GM10248 (cell line): ENCODE results near the gene FKBP2.
A peak's percentile ranks its signal among the peaks of the same experiment; 100 is the strongest.
"Not testable (repeated sequence)": the region's sequence is repeated elsewhere in the genome, so short reads cannot be mapped to it uniquely, and the experiment has no call there.

ENCODE experiments used
- CTCF ChIA-PET: fragments of 300-600 bp; sonication (Branson Sonifier 250); formaldehyde crosslinking; extraction: SDS; loops from one replicate; lab custom pipeline; 2021; ENCODE audit warnings: antibody characterized with exemption; lab: Yijun Ruan, JAX
- POLR2A ChIA-PET: fragments of 350-650 bp; sonication (Branson Sonifier 250); formaldehyde crosslinking; extraction: SDS; loops from one replicate; lab custom pipeline; 2020; ENCODE audit warnings: antibody characterized with exemption; lab: Yijun Ruan, JAX
- DNase-seq: peaks from one replicate; pipeline ENCODE4 v3.0.0; 2012; ENCODE audit errors: extremely low spot score
- TF ChIP-seq, protein P1 (sequence below): IDR thresholded peaks from 2 replicates; pipeline ENCODE4 v1.5.1; 2012; ENCODE audit warnings: mild to moderate bottlenecking, low read depth; ENCODE audit errors: extremely low read depth, missing control alignments, control extremely low read depth

The FKBP2 gene

DNA sequence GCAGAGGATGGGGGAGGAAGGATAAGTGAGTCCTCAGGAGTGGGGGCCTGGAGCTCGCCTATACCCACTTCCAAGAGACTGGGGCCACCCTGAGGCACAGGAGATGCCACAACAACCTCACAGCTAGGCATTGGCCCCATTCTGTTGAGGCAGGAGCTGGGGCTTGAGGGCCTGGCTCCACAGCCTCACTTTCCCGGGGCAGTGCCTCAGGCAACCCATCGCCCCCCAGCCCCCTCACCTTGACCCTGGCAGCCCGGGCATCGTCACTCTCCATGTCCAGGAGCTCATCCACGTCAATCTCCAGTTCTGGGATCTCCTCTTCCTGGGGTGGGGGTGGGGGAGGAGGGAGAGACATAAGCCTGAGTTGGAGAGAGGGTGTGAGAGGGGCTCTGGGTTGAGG is 4.1 kb downstream of the FKBP2 start:
- DNase-seq: no peak
- TF ChIP-seq, protein P1, sequence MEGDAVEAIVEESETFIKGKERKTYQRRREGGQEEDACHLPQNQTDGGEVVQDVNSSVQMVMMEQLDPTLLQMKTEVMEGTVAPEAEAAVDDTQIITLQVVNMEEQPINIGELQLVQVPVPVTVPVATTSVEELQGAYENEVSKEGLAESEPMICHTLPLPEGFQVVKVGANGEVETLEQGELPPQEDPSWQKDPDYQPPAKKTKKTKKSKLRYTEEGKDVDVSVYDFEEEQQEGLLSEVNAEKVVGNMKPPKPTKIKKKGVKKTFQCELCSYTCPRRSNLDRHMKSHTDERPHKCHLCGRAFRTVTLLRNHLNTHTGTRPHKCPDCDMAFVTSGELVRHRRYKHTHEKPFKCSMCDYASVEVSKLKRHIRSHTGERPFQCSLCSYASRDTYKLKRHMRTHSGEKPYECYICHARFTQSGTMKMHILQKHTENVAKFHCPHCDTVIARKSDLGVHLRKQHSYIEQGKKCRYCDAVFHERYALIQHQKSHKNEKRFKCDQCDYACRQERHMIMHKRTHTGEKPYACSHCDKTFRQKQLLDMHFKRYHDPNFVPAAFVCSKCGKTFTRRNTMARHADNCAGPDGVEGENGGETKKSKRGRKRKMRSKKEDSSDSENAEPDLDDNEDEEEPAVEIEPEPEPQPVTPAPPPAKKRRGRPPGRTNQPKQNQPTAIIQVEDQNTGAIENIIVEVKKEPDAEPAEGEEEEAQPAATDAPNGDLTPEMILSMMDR: no peak
- CTCF ChIA-PET: interaction anchor here (0.9 to 3.7 kb wide), 10 partner anchors 8 to 87 kb away, joined by 3 to 26 read pairs (median 4); partner anchors contain the start of genes NUDT22 and TRPT1

GRCh38 chr11:64245401-64245796 is 4.5 kb downstream of the FKBP2 start:
- CTCF ChIA-PET: interaction anchor here (0.9 to 3.7 kb wide), 11 partner anchors 8 to 87 kb away, joined by 3 to 26 read pairs (median 5); partner anchors contain the start of genes NUDT22 and TRPT1
- no peak for DNase-seq
- TF ChIP-seq, protein P1: no peak
- POLR2A ChIA-PET: interaction anchor here (0.7 to 1.0 kb wide), 2 partner anchors 20 to 59 kb away, joined by 3 read pairs; partner anchors contain the start of gene STIP1

More for the DNA sequence above, 4.1 kb downstream of the FKBP2 start:
- POLR2A ChIA-PET: interaction anchor here (1.7 kb wide), 1 partner anchor 18 kb away, joined by 7 read pairs; no protein-coding TSS in a partner anchor

DNA sequence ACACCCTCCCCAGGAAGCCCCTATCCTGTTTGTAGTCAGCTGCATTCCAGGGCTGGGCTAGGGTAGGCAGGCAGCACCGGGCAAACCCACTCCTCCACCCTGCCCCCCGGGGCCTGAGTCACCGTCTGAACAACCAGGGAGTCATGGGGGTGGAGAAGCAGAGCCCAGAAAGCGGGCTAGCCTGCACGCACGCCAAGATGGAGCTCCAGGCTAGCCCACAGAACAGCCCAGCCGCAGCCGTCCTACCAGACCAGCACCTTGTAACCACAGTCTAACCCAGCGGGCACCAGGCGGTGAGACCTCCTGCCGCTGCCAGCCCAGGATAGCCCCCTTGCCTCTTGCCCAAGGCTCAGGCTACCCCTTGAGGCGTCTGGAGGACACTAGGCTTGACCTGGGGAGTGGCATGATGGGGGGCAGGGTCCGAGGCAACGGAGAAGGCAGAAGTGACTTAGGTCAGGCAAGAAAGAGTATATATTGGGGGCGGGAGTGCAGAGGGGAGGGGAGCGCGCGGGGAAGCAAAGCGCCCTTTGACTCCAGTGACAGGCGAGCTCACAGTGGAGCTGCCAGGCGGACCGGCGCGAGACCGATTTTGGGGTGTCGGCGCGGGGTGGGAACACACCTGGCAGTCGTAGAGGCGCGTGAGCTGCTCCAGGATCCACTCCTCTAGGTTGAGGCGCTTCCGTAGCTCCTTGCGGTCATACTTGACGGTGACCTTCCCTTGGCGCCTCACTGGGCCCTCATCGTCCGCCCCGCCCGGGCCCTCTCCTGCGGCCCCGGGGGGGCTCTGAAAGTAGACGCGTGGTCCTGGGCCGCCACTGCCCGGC is 5.1 kb downstream of the FKBP2 start:
- TF ChIP-seq, protein P1: no peak
- CTCF ChIA-PET: interaction anchor here (1.2 to 3.7 kb wide), 10 partner anchors 9 to 58 kb away, joined by 3 to 26 read pairs (median 6); partner anchors contain the start of genes NUDT22 and TRPT1
- POLR2A ChIA-PET: interaction anchor here (0.6 to 1.0 kb wide), 4 partner anchors 20 to 304 kb away, joined by 3 read pairs; partner anchors contain the start of gene STIP1
- DNase-seq: no peak

GRCh38 chr11:64246621-64246870 is 5.7 kb downstream of the FKBP2 start:
- ChIA-PET CTCF (interaction anchor here (0.8 to 3.7 kb wide), 7 partner anchors 9 to 57 kb away, joined by 3 to 26 read pairs (median 6); partner anchors contain the start of genes NUDT22 and TRPT1), POLR2A (interaction anchor here (0.6 to 0.7 kb wide), 3 partner anchors 66 to 304 kb away, joined by 3 read pairs; no protein-coding TSS in a partner anchor)
- DNase-seq: not testable (repeated sequence)

DNA sequence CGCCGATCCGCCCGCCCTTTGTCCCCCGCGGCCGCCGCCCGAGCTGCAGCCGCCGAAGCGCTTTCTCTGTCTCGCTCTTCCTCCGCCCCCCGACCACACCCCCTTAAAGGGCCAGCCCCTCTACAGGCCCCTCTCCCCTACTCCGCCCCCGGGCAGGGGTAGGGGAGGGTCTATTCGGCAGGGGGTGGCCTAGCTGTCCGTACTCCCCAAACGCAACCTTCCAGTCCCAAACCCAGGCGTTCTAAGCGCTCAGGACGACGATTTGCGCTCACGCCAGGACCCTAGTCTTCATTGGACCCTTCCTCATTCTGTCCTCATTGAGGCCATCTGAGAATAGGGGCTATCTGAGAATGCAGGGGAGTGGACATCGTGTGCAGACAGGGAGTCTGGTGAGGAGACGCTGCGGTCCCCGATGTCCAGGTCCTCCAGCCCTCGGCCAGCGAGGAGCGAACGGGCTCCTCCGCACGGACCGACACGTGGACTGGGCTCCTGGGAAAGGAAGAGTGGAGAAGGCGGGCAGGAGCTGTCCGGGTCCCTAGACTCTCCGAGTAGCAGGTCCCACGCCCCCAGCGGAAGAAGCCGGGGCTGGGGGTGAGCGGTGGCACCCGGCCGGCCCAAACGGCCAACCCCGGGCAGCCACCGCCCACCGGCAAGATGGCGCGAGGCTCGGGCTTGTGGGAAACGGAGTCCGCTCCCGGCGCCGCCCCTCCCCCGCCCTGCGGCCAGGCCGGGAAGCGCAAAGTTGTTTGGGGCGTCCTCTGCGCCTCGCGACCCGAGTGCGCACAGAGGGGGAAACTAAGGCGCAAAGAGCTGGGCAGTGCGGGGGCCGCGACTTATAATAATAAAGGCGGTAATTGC is 6.2 kb downstream of the FKBP2 start, which contains the start of gene PPP1R14B:
Gene PPP1R14B (minus strand): TSS at position 73 of the 858 bp plus-strand sequence. CDS start 270 bp downstream, outside the sequence.
- CTCF ChIA-PET: interaction anchor here (0.8 to 3.7 kb wide), 7 partner anchors 20 to 59 kb away, joined by 3 to 26 read pairs (median 4); no protein-coding TSS in a partner anchor
- POLR2A ChIA-PET: interaction anchor here (0.6 kb wide), 2 partner anchors 67 to 106 kb away, joined by 3 read pairs; no protein-coding TSS in a partner anchor
- TF ChIP-seq, protein P1: no peak
- DNase-seq: peak; percentile 85

DNA sequence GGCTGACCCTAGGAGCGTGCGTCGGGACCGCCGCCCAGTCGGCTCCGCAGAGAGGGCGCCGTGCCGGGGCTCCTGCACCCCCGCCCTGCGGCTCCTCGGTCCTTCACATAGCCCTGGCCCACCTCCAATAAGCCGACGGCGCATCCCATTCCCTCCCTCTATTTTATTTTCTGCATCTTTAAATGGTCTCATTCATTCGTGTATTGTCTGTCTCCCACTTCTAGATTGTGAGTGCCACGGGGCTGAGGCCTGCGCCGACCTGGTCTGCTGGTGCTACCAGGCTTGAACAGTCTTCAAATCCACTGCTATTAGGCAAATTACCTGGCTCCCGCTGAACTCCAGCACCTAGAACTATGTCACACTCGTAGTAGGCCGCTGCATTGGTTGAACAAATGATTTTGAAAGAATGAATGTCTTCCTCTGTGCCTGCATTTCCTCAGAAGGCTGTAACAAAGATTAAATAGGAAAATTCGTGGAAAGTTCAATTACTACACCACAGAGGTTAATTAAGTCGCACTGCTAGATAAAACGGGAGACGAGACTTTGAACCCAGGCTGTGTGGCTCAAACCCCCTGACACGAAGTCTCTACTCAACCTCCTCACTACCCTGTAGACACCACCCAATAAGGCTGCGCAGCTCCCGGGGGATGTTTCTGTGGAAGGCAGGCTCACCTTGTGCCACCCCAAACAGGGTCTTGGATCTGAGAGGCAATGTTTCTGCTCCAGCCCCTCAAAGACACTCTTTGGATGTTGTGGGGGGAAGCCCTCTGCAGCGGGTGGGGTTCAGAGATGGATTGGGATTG is 7.0 kb downstream of the FKBP2 start:
- CTCF ChIA-PET: interaction anchor here (0.9 to 4.6 kb wide), 6 partner anchors 17 to 60 kb away, joined by 3 to 134 read pairs (median 5); partner anchors contain the start of genes CATSPERZ and ESRRA
- TF ChIP-seq, protein P1: no peak
- POLR2A ChIA-PET: interaction anchor here (0.6 kb wide), 1 partner anchor 64 kb away, joined by 5 read pairs; no protein-coding TSS in a partner anchor
- DNase-seq: no peak
